ENCODE results near the gene DOP1A.

The DOP1A gene

GRCh38 chr6:83042467-83043053, 24.9 kb upstream of the DOP1A start:
- no peak for TF ChIP-seq SIN3A (IDR thresholded peaks at IDR 0.05; ENCODE audit: borderline replicate concordance, insufficient read depth, low read length)
- TF ChIP-seq FOXP2 (optimal IDR thresholded peaks at IDR 0.05; ENCODE audit: borderline replicate concordance, extremely low read depth, extremely low read length, insufficient read depth), result no peak
- TF ChIP-seq REST (IDR thresholded peaks at IDR 0.05; ENCODE audit: insufficient read depth in 1 of 2, low read depth in 2 of 2, low read length in 2 of 2), result no peak
- no peak for TF ChIP-seq POLR2AphosphoS5 (IDR thresholded peaks at IDR 0.05; ENCODE audit: low read depth, low read length)
- TF ChIP-seq TAF1 (IDR thresholded peaks at IDR 0.05; ENCODE audit: borderline replicate concordance, insufficient read depth, low read length), result no peak

DNA sequence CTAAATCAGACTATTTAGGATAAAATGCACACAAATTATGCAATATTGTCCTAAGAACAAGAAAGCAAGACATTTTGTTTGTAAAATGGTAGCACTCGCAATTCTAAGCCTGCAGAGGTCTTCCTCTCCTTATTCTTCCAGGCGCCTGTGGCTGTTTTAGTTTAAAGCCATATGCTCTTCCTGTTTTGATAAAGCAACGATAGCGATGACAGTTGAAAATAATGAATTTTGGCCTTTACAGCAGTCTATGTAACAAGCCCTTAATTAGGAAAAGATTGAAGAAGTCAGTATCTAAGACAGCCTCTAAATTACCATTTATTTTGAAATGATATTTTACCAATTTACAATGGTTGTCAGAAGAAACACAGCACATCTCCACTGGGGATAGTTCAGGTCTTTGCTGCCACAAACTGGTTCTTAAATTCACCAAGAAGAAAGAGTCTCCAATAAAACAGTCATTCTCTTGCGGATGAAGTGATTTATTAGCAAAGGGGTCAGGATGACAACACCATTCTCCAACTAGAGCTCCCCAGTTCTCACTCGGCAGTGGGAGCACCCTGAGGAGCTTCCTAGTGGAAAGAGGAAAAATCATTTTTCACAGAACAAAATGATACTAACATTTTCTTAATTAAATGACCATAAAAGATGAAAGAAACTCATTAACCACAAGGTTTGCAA, 23.2 kb upstream of the DOP1A start:
- TF ChIP-seq TAF1 (IDR thresholded peaks at IDR 0.05; ENCODE audit: borderline replicate concordance, insufficient read depth, low read length) (no peak), SIN3A (IDR thresholded peaks at IDR 0.05; ENCODE audit: borderline replicate concordance, insufficient read depth, low read length) (no peak), POLR2AphosphoS5 (IDR thresholded peaks at IDR 0.05; ENCODE audit: low read depth, low read length) (no peak)

GRCh38 chr6:83047065-83047754, 20.3 kb upstream of the DOP1A start:
- TF ChIP-seq TAF1 (IDR thresholded peaks at IDR 0.05; ENCODE audit: borderline replicate concordance, insufficient read depth, low read length) (no peak), POLR2AphosphoS5 (IDR thresholded peaks at IDR 0.05; ENCODE audit: low read depth, low read length) (no peak), SIN3A (IDR thresholded peaks at IDR 0.05; ENCODE audit: borderline replicate concordance, insufficient read depth, low read length) (no peak), FOXP2 (optimal IDR thresholded peaks at IDR 0.05; ENCODE audit: borderline replicate concordance, extremely low read depth, extremely low read length, insufficient read depth) (no peak)

DNA sequence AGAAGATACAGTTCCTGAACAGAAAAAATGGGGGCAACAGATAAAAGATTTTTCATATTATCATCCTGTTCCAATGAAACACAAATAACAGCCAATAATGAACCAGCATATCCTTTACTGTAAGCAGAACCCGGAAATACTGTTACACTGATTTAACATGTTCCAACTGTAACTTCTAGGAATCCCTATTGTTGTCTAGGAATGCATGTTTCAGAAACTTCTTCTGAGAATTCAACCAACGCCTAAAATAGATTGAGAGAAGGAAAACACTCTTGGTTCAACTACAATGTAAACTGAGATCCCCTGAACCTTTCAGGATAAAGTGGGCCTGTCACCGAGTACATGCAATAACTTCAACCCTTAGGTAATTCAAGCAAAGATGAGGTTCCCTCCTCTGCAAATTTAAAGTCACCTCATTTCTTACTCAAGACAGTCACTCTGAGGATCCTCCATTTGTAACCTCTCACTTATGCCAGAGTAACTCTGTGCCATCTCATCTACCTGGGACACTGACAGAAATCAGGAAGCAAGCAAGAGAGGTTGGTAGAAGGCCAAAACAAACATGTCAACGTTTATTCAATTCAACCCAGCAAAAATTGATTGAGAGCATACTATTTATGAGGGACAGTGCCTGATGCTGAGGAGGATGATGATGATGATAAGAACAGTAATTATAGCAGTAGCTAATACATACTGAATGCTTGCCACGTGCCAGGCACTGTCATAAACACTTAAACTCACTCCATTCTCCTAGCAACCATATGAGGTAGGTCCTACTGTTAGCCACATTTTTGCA, 15.9 kb upstream of the DOP1A start:
- TF ChIP-seq SIN3A (IDR thresholded peaks at IDR 0.05; ENCODE audit: borderline replicate concordance, insufficient read depth, low read length), result no peak

GRCh38 chr6:83053678-83054077, 13.8 kb upstream of the DOP1A start:
- no peak for TF ChIP-seq POLR2AphosphoS5 (IDR thresholded peaks at IDR 0.05; ENCODE audit: low read depth, low read length)
- TF ChIP-seq TAF1 (IDR thresholded peaks at IDR 0.05; ENCODE audit: borderline replicate concordance, insufficient read depth, low read length), result no peak
- TF ChIP-seq SIN3A (IDR thresholded peaks at IDR 0.05; ENCODE audit: borderline replicate concordance, insufficient read depth, low read length), result no peak
- TF ChIP-seq FOXP2 (optimal IDR thresholded peaks at IDR 0.05; ENCODE audit: borderline replicate concordance, extremely low read depth, extremely low read length, insufficient read depth), result no peak
- TF ChIP-seq REST (IDR thresholded peaks at IDR 0.05; ENCODE audit: insufficient read depth in 1 of 2, low read depth in 2 of 2, low read length in 2 of 2), result no peak

GRCh38 chr6:83055366-83055964, 12.0 kb upstream of the DOP1A start:
- TF ChIP-seq FOXP2 (optimal IDR thresholded peaks at IDR 0.05; ENCODE audit: borderline replicate concordance, extremely low read depth, extremely low read length, insufficient read depth) (no peak), POLR2AphosphoS5 (IDR thresholded peaks at IDR 0.05; ENCODE audit: low read depth, low read length) (no peak), TAF1 (IDR thresholded peaks at IDR 0.05; ENCODE audit: borderline replicate concordance, insufficient read depth, low read length) (no peak)
